Measurements from ENCODE around the gene MOGAT1. TPM values are rescaled to one million over a fixed set of nuclear protein-coding genes. Genes with fewer than 3 reads are reported as not detected.

Gene MOGAT1
- total and polyA plus RNA-seq, 2 of the 8 experiments (the other 6 are each of a cell fraction or from before 2014, with no cell fraction given), result 0.11 to 0.67 TPM

- TF ChIP-seq RXRA (IDR thresholded peaks at IDR 0.05; ENCODE audit: insufficient read depth, low read depth, low read length) (no peak), RAD21 (IDR thresholded peaks at IDR 0.05 in 1 of 2, conservative IDR thresholded peaks at IDR 0.05 in 1 of 2; ENCODE audit: low read depth in 2 of 2, low read length in 2 of 2) (no peak), JUN (IDR thresholded peaks at IDR 0.05; ENCODE audit: low read depth, low read length) (no peak), POU5F1 (IDR thresholded peaks at IDR 0.05; ENCODE audit: low read depth, low read length) (no peak)
- TF ChIP-seq, protein P1, sequence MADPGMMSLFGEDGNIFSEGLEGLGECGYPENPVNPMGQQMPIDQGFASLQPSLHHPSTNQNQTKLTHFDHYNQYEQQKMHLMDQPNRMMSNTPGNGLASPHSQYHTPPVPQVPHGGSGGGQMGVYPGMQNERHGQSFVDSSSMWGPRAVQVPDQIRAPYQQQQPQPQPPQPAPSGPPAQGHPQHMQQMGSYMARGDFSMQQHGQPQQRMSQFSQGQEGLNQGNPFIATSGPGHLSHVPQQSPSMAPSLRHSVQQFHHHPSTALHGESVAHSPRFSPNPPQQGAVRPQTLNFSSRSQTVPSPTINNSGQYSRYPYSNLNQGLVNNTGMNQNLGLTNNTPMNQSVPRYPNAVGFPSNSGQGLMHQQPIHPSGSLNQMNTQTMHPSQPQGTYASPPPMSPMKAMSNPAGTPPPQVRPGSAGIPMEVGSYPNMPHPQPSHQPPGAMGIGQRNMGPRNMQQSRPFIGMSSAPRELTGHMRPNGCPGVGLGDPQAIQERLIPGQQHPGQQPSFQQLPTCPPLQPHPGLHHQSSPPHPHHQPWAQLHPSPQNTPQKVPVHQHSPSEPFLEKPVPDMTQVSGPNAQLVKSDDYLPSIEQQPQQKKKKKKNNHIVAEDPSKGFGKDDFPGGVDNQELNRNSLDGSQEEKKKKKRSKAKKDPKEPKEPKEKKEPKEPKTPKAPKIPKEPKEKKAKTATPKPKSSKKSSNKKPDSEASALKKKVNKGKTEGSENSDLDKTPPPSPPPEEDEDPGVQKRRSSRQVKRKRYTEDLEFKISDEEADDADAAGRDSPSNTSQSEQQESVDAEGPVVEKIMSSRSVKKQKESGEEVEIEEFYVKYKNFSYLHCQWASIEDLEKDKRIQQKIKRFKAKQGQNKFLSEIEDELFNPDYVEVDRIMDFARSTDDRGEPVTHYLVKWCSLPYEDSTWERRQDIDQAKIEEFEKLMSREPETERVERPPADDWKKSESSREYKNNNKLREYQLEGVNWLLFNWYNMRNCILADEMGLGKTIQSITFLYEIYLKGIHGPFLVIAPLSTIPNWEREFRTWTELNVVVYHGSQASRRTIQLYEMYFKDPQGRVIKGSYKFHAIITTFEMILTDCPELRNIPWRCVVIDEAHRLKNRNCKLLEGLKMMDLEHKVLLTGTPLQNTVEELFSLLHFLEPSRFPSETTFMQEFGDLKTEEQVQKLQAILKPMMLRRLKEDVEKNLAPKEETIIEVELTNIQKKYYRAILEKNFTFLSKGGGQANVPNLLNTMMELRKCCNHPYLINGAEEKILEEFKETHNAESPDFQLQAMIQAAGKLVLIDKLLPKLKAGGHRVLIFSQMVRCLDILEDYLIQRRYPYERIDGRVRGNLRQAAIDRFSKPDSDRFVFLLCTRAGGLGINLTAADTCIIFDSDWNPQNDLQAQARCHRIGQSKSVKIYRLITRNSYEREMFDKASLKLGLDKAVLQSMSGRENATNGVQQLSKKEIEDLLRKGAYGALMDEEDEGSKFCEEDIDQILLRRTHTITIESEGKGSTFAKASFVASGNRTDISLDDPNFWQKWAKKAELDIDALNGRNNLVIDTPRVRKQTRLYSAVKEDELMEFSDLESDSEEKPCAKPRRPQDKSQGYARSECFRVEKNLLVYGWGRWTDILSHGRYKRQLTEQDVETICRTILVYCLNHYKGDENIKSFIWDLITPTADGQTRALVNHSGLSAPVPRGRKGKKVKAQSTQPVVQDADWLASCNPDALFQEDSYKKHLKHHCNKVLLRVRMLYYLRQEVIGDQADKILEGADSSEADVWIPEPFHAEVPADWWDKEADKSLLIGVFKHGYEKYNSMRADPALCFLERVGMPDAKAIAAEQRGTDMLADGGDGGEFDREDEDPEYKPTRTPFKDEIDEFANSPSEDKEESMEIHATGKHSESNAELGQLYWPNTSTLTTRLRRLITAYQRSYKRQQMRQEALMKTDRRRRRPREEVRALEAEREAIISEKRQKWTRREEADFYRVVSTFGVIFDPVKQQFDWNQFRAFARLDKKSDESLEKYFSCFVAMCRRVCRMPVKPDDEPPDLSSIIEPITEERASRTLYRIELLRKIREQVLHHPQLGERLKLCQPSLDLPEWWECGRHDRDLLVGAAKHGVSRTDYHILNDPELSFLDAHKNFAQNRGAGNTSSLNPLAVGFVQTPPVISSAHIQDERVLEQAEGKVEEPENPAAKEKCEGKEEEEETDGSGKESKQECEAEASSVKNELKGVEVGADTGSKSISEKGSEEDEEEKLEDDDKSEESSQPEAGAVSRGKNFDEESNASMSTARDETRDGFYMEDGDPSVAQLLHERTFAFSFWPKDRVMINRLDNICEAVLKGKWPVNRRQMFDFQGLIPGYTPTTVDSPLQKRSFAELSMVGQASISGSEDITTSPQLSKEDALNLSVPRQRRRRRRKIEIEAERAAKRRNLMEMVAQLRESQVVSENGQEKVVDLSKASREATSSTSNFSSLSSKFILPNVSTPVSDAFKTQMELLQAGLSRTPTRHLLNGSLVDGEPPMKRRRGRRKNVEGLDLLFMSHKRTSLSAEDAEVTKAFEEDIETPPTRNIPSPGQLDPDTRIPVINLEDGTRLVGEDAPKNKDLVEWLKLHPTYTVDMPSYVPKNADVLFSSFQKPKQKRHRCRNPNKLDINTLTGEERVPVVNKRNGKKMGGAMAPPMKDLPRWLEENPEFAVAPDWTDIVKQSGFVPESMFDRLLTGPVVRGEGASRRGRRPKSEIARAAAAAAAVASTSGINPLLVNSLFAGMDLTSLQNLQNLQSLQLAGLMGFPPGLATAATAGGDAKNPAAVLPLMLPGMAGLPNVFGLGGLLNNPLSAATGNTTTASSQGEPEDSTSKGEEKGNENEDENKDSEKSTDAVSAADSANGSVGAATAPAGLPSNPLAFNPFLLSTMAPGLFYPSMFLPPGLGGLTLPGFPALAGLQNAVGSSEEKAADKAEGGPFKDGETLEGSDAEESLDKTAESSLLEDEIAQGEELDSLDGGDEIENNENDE (IDR thresholded peaks at IDR 0.05; ENCODE audit: insufficient replicate concordance, low read length), result no peak
These were observed 28.3 kb upstream of the MOGAT1 start (continued) for GRCh38 chr2:222643134-222643533.
